Measurements from ENCODE around the gene TEAD4. TPM values are rescaled to one million over a fixed set of nuclear protein-coding genes. Genes with fewer than 3 reads are reported as not detected.

The TEAD4 gene
- total and polyA plus RNA-seq, 4 donors = 0.79 to 3.8 (median 2.8) TPM

DNA sequence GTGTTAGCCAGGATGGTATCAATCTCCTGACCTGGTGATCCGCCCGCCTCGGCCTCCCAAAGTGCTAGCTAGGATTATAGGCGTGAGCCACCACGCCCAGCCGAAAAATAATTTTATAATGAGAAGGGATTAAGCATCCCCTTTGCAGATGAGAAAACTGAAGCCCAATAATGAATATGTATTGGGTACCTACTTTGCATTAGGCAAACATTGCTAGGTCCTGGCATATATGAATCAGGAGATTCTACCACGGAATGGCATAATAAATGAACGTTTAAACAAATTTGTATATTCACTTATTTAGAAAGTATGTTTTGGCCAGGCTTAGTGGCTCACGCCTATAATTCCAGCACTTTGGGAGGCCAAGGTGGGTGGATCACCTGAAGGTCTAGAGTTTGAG is 36.1 kb upstream of the TEAD4 start:
- Histone ChIP-seq H3K4me3 (ENCODE audit: low read depth in 1 of 3, low read length in 3 of 3) (no peak overlapping the region), H3K9ac (ENCODE audit: low read depth in 1 of 2, low read length in 2 of 2) (no peak overlapping the region), H3K36me3 (ENCODE audit: control insufficient read depth in 4 of 4, insufficient read depth in 3 of 4, low read depth in 1 of 4, low read length in 3 of 4) (peaks cover 0 to 13% (median 4%) of the 10 kb centered on the region in 4 donors), H3K27me3 (ENCODE audit: control insufficient read depth in 4 of 4, insufficient read depth in 4 of 4, low read length in 3 of 4) (no peaks in the 10 kb centered on the region), H3K27ac (ENCODE audit: low read depth in 1 of 2, low read length in 2 of 2) (no peak overlapping the region), H3K9me3 (ENCODE audit: control insufficient read depth in 4 of 4, low read length in 3 of 4) (no peaks in the 10 kb centered on the region), H3K4me1 (ENCODE audit: control insufficient read depth in 4 of 4, insufficient read depth in 4 of 4, low read length in 3 of 4) (peaks cover 0 to 5% (median 2%) of the 10 kb centered on the region in 4 donors)
- no peak for DNase-seq (ENCODE audit: low spot score)
- over 99% methylated on average over 9 of the region's 9 CpGs for WGBS
- no peak for TF ChIP-seq HNF4A (conservative IDR thresholded peaks at IDR 0.05)
- TF ChIP-seq GABPA (IDR thresholded peaks at IDR 0.05 in 1 of 2, conservative IDR thresholded peaks at IDR 0.05 in 1 of 2) = no peak
- no peak for TF ChIP-seq RXRA (IDR thresholded peaks at IDR 0.05)
- no peak for TF ChIP-seq NR2F2 (IDR thresholded peaks at IDR 0.05)
- no peak for TF ChIP-seq SP1 (IDR thresholded peaks at IDR 0.05)
- TF ChIP-seq REST (IDR thresholded peaks at IDR 0.05) = no peak

DNA sequence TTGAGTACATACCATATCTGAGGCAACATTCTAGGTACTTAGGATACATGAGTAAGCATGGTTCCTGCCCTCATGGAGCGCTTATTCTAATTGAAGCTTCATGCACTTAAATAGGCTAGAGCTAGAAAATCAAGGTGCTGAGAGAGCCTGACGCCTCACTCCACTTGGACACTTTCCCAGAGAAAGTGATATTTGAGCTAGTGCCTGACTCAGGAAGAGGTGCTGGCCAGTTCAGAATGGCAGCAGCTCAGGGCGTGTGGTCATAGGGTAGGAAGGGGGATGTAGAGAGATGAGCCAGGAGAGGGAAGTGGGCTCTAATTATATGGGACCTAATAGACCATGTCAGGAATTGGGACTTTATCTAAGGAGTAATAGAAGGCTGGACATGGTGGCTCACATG is 35.2 kb upstream of the TEAD4 start:
- Histone ChIP-seq H3K27ac (ENCODE audit: low read depth in 1 of 2, low read length in 2 of 2) (no peak overlapping the region), H3K36me3 (ENCODE audit: control insufficient read depth in 4 of 4, insufficient read depth in 3 of 4, low read depth in 1 of 4, low read length in 3 of 4) (peaks cover 0 to 13% (median 4%) of the 10 kb centered on the region in 4 donors), H3K9ac (ENCODE audit: low read depth in 1 of 2, low read length in 2 of 2) (no peak overlapping the region), H3K9me3 (ENCODE audit: control insufficient read depth in 4 of 4, low read length in 3 of 4) (no peaks in the 10 kb centered on the region), H3K4me1 (ENCODE audit: control insufficient read depth in 4 of 4, insufficient read depth in 4 of 4, low read length in 3 of 4) (peaks cover 0 to 5% (median 2%) of the 10 kb centered on the region in 4 donors), H3K27me3 (ENCODE audit: control insufficient read depth in 4 of 4, insufficient read depth in 4 of 4, low read length in 3 of 4) (no peaks in the 10 kb centered on the region), H3K4me3 (ENCODE audit: low read depth in 1 of 3, low read length in 3 of 3) (no peak overlapping the region)
- TF ChIP-seq, protein P1, sequence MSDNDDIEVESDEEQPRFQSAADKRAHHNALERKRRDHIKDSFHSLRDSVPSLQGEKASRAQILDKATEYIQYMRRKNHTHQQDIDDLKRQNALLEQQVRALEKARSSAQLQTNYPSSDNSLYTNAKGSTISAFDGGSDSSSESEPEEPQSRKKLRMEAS (IDR thresholded peaks at IDR 0.05) = no peak
- TF ChIP-seq JUND (IDR thresholded peaks at IDR 0.05) (no peak), FOXA1 (IDR thresholded peaks at IDR 0.05) (no peak), RXRA (IDR thresholded peaks at IDR 0.05) (no peak), RAD21 (IDR thresholded peaks at IDR 0.05) (no peak), REST (IDR thresholded peaks at IDR 0.05) (no peak), HNF4A (conservative IDR thresholded peaks at IDR 0.05) (no peak), GABPA (IDR thresholded peaks at IDR 0.05 in 1 of 2, conservative IDR thresholded peaks at IDR 0.05 in 1 of 2) (no peak)
- TF ChIP-seq, protein P2, sequence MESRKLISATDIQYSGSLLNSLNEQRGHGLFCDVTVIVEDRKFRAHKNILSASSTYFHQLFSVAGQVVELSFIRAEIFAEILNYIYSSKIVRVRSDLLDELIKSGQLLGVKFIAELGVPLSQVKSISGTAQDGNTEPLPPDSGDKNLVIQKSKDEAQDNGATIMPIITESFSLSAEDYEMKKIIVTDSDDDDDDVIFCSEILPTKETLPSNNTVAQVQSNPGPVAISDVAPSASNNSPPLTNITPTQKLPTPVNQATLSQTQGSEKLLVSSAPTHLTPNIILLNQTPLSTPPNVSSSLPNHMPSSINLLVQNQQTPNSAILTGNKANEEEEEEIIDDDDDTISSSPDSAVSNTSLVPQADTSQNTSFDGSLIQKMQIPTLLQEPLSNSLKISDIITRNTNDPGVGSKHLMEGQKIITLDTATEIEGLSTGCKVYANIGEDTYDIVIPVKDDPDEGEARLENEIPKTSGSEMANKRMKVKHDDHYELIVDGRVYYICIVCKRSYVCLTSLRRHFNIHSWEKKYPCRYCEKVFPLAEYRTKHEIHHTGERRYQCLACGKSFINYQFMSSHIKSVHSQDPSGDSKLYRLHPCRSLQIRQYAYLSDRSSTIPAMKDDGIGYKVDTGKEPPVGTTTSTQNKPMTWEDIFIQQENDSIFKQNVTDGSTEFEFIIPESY (IDR thresholded peaks at IDR 0.05) = no peak
- TF ChIP-seq, protein P3, sequence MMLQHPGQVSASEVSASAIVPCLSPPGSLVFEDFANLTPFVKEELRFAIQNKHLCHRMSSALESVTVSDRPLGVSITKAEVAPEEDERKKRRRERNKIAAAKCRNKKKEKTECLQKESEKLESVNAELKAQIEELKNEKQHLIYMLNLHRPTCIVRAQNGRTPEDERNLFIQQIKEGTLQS (IDR thresholded peaks at IDR 0.05) = no peak
- TF ChIP-seq, protein P4, sequence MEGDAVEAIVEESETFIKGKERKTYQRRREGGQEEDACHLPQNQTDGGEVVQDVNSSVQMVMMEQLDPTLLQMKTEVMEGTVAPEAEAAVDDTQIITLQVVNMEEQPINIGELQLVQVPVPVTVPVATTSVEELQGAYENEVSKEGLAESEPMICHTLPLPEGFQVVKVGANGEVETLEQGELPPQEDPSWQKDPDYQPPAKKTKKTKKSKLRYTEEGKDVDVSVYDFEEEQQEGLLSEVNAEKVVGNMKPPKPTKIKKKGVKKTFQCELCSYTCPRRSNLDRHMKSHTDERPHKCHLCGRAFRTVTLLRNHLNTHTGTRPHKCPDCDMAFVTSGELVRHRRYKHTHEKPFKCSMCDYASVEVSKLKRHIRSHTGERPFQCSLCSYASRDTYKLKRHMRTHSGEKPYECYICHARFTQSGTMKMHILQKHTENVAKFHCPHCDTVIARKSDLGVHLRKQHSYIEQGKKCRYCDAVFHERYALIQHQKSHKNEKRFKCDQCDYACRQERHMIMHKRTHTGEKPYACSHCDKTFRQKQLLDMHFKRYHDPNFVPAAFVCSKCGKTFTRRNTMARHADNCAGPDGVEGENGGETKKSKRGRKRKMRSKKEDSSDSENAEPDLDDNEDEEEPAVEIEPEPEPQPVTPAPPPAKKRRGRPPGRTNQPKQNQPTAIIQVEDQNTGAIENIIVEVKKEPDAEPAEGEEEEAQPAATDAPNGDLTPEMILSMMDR (IDR thresholded peaks at IDR 0.05; ENCODE audit: low read depth, low read length, missing input control) = no peak
- DNase-seq (ENCODE audit: low spot score) = no peak
- 91% methylated on average over 3 of the region's 3 CpGs for WGBS

Measured in liver (tissue), 9 donors.